ENCODE measurements around the gene H6PD.

GRCh38 chr1:9279172-9279840 lies 44.7 kb downstream of the H6PD start:
- TF ChIP-seq YY2 (tag by site-specific recombination; IDR thresholded peaks at IDR 0.05) (no peak), ZNF23 (tag by site-specific recombination; IDR thresholded peaks at IDR 0.05; ENCODE audit: borderline replicate concordance) (no peak), ZNF692 (tag by site-specific recombination; IDR thresholded peaks at IDR 0.05) (no peak), SCRT2 (tag by site-specific recombination; IDR thresholded peaks at IDR 0.05) (no peak), ZNF391 (tag by site-specific recombination; IDR thresholded peaks at IDR 0.05; ENCODE audit: borderline replicate concordance, low read depth) (no peak), ZFP37 (tag by site-specific recombination; IDR thresholded peaks at IDR 0.05) (no peak), BCL11A (tag by site-specific recombination; IDR thresholded peaks at IDR 0.05; ENCODE audit: low read depth) (no peak), ZNF549 (tag by site-specific recombination; IDR thresholded peaks at IDR 0.05) (no peak), ZBTB6 (tag by site-specific recombination; IDR thresholded peaks at IDR 0.05) (no peak), GFI1B (tag by site-specific recombination; IDR thresholded peaks at IDR 0.05) (no peak), KLF10 (tag by site-specific recombination; IDR thresholded peaks at IDR 0.05) (no peak), ZNF529 (tag by site-specific recombination; IDR thresholded peaks at IDR 0.05; ENCODE audit: insufficient replicate concordance) (no peak)
- TF ChIP-seq, protein P1, sequence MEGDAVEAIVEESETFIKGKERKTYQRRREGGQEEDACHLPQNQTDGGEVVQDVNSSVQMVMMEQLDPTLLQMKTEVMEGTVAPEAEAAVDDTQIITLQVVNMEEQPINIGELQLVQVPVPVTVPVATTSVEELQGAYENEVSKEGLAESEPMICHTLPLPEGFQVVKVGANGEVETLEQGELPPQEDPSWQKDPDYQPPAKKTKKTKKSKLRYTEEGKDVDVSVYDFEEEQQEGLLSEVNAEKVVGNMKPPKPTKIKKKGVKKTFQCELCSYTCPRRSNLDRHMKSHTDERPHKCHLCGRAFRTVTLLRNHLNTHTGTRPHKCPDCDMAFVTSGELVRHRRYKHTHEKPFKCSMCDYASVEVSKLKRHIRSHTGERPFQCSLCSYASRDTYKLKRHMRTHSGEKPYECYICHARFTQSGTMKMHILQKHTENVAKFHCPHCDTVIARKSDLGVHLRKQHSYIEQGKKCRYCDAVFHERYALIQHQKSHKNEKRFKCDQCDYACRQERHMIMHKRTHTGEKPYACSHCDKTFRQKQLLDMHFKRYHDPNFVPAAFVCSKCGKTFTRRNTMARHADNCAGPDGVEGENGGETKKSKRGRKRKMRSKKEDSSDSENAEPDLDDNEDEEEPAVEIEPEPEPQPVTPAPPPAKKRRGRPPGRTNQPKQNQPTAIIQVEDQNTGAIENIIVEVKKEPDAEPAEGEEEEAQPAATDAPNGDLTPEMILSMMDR (tag by site-specific recombination; IDR thresholded peaks at IDR 0.05), result no peak
